GM12878 (cell line): Measurements from ENCODE around the gene TSTD2. TPM values are rescaled to one million over a fixed set of nuclear protein-coding genes. Genes with fewer than 3 reads are reported as not detected.

Experiments
- ATAC-seq: fragments of 200-7000 bp; cut with Tn5 transposase; 3 replicates; pipeline ENCODE4 v1.9.1; 2020; ENCODE audit warnings: mild to moderate bottlenecking, moderate library complexity
- BruUV-seq: library from RNA; stranded (reverse); fragments of 400-500 nt; replicated peaks from 2 replicates; lab custom pipeline; 2021; lab: Mats Ljungman, UMichigan
- CTCF ChIA-PET: fragments of 300-600 bp; sonication (Branson Sonifier 250); formaldehyde crosslinking; extraction: SDS; loops from one replicate; lab custom pipeline; 2021; ENCODE audit warnings: inconsistent platforms; lab: Yijun Ruan, JAX
- POLR2A ChIA-PET: fragments of 350-600 bp; formaldehyde crosslinking; extraction: SDS; loops from one replicate; lab custom pipeline; 2021; ENCODE audit warnings: inconsistent platforms; lab: Charles Lee
- RAD21 ChIA-PET: fragments of 300-600 bp; sonication (Branson Sonifier 250); formaldehyde crosslinking; loops from one replicate; lab custom pipeline; 2023; ENCODE audit warnings: antibody characterized with exemption; ENCODE audit not compliant: unreplicated experiment; lab: Charles Lee
- SMC1A ChIA-PET: fragments of 300-600 bp; sonication (Branson Sonifier 250); formaldehyde crosslinking; loops from one replicate; lab custom pipeline; 2023; ENCODE audit not compliant: unreplicated experiment, uncharacterized antibody; lab: Charles Lee
- DNase-seq: peaks from one replicate; pipeline ENCODE4 v3.0.0-alpha.2; 2011; ENCODE audit warnings: low read depth, low spot score
- FAIRE-seq: peaks from 3 replicates; lab custom pipeline; 2011; peaks lifted over from hg19 to GRCh38; lab: Jason Lieb, UNC
- H2AFZ ChIP-seq: 2 replicates; pipeline ENCODE4 v1.6.0; 2011; ENCODE audit warnings: low read depth, low read length, control low read depth; ENCODE audit not compliant: control insufficient read depth
- H3K27ac ChIP-seq: 2 replicates; pipeline ENCODE4 v1.5.1; 2011; ENCODE audit warnings: control low read depth; ENCODE audit not compliant: control insufficient read depth, insufficient read depth
- H3K27me3 ChIP-seq, 2 experiments: replicated peaks in 1 of 2; 2 replicates each; pipeline versions ENCODE4 v1.6.0 to v1.6.1; 2011; ENCODE audit warnings: low read length in 1 of 2; ENCODE audit not compliant: control insufficient read depth in 2 of 2, insufficient read depth in 2 of 2
- H3K36me3 ChIP-seq, 2 experiments: 2 replicates each; pipeline ENCODE4 v1.5.1; 2011; ENCODE audit warnings: low read length in 1 of 2; ENCODE audit not compliant: control insufficient read depth in 2 of 2, insufficient read depth in 2 of 2
- H3K4me1 ChIP-seq: 2 replicates; pipeline ENCODE4 v1.6.1; 2011; ENCODE audit warnings: mild to moderate bottlenecking, low read length, moderate library complexity, mixed read lengths; ENCODE audit not compliant: control insufficient read depth, insufficient read depth
- H3K4me2 ChIP-seq: 2 replicates; pipeline ENCODE4 v1.6.0; 2011; ENCODE audit warnings: control low read depth; ENCODE audit not compliant: control insufficient read depth, insufficient read depth
- H3K4me3 ChIP-seq: fragments of 200-600 bp; sonication (generic); 2 replicates; pipeline ENCODE4 v1.5.1; 2016
- H3K79me2 ChIP-seq: 2 replicates; pipeline ENCODE4 v1.6.0; 2011; ENCODE audit warnings: low read length; ENCODE audit not compliant: control insufficient read depth, insufficient read depth
- H3K9ac ChIP-seq: 2 replicates; pipeline ENCODE4 v1.8.0; 2011; ENCODE audit warnings: low read length, control low read depth, mixed read lengths; ENCODE audit not compliant: control insufficient read depth, insufficient read depth
- H3K9me3 ChIP-seq: replicated peaks from 3 replicates; pipeline ENCODE4 v1.5.1; 2011; ENCODE audit warnings: mild to moderate bottlenecking, low read length; ENCODE audit not compliant: control insufficient read depth, insufficient read depth
- H4K20me1 ChIP-seq: 2 replicates; pipeline ENCODE4 v1.6.0; 2011; ENCODE audit not compliant: control insufficient read depth, insufficient read depth
- ASH2L ChIP-seq: fragments of 300-600, 200-600 bp; sonication (generic); IDR thresholded peaks from 2 replicates; pipeline ENCODE4 v1.6.1; 2017; ENCODE audit warnings: low read depth, mild to moderate bottlenecking, borderline replicate concordance
- SMARCA5 ChIP-seq: fragments of 450-650 bp; IDR thresholded peaks from 2 replicates; pipeline ENCODE4 v1.6.1; 2017; ENCODE audit warnings: mild to moderate bottlenecking
- WGBS: methylation state at CpG from one replicate; pipeline ENCODE4 v1.1.6; 2016; ENCODE audit warnings: low lambda C conversion rate; ENCODE audit not compliant: insufficient replicate concordance, insufficient coverage; ENCODE audit errors: missing lambda C conversion rate; 5-methylcytosine and 5-hydroxymethylcytosine counted together
- in situ Hi-C: fragments of 300-500 bp; cut with MboI; formaldehyde crosslinking; loops from 9 replicates; pipeline ENCODE4 v1.14.3; 2018; ENCODE audit warnings: mixed read lengths
- intact Hi-C: fragments of 100-400 bp; cut with micrococcal nuclease; formaldehyde crosslinking; loops from one replicate; pipeline ENCODE4 v1.14.2; 2022; ENCODE audit not compliant: unreplicated experiment
- polyA plus RNA-seq, 11 experiments: library from polyadenylated mRNA; depleted of rRNA in 4 of 11; unstranded in 6 of 11; stranded (reverse) in 5 of 11; fragments of >200 nt; fragmentation: Nextera tagmentation in 4 of 11; fragmentation: Illumina TruSeq in 1 of 11; extraction: Ambion mirVana in 4 of 11; extraction: Trizol in 1 of 11; gene quantifications; 1 replicate in 1 of 11; 2 replicates in 10 of 11; pipeline versions ENCODE4 v1.2.1 to v1.2.3, GENCODE V29; 2011 to 2016; ENCODE audit warnings: inconsistent platforms in 2 of 11, missing spikeins in 2 of 11, low read depth in 1 of 11
- total RNA-seq, 4 experiments: library from RNA; depleted of rRNA in 3 of 4; stranded (reverse); fragments of >200 nt in 3 of 4; fragmentation: Illumina TruSeq in 1 of 4; extraction: Trizol in 1 of 4; gene quantifications; 2 replicates each; pipeline versions ENCODE4 v1.2.1 to v1.2.3, GENCODE V29; 2013 to 2021
- TF ChIP-seq, protein P1 (sequence below): fragments of 150-350 bp; IDR thresholded peaks from 2 replicates; pipeline ENCODE4 v1.6.1; 2014; ENCODE audit warnings: mild to moderate bottlenecking, low read depth, low read length

Gene TSTD2
- total and polyA plus RNA-seq, 10 of the 15 experiments (the other 5 are each of a cell fraction or from before 2014, with no cell fraction given), result 5.0 to 30.6 (median 14.1) TPM

DNA sequence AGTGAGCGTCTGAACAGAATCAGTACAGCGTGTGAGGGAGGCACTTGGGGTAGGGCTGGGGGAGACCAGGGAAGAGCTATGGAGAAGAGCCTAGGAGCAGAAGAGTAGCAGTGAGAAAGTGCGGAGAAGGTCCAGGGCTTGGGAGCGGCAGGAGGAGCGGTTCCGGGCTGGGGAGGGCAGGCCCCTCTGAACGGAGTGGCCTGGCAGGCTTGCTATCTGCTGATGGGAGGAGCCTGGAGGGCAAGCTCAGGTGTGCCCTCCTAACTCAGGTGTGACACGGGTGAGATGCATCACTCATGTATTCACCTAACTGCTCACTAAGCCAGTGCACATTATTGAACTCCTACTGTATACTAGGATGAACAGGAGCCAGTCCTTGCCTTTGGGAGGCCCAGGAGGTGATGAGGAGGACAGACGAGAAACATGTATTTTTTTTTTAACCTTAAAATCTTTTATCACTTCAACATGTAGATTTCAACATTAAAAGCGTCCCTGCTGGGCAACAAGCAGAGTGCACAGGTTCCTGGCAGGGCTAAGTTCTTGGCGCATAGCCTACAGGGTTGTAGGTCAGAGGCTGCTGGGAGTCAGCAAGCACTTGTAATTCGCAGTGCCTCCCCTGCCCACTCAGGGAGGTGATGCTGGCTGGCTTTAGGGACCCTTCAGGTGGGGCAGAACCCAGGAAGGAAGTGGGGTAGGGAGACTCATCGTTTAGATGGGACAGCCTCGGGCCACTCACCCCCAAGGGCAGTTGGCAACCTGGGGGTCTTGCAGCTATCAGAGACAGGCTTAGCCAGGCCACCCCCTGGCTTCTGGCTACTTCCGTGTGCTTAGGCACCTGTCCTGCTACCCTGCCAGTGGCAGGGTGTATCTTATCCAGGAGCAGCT, 76.2 kb downstream of the TSTD2 start:
- H3K4me3 ChIP-seq, result no peak overlapping the region
- H3K36me3 ChIP-seq, result peaks cover 0 to 6% of the 10 kb centered on the region in 2 experiments; a peak in 3 of 4 replicates
- no peaks in the 10 kb centered on the region for H3K27me3 ChIP-seq
- no peaks in the 10 kb centered on the region for H4K20me1 ChIP-seq
- 77% methylated on average over 14 of the region's 15 CpGs for WGBS
- peaks cover 35% of the 10 kb centered on the region for H3K4me1 ChIP-seq
- H3K27ac ChIP-seq, result peak overlapping the region; percentile 91
- ChIA-PET SMC1A (interaction anchor here (1.0 to 6.0 kb wide), 6 partner anchors 26 to 88 kb away, joined by 3 to 80 read pairs (median 20); partner anchors contain the start of gene TMOD1), POLR2A (interaction anchor here (1.0 to 4.2 kb wide), 5 partner anchors 46 to 88 kb away, joined by 4 to 30 read pairs (median 8); partner anchors contain the start of gene TMOD1), CTCF (interaction anchor here (0.9 to 5.5 kb wide), 5 partner anchors 22 to 89 kb away, joined by 3 to 40 read pairs (median 31); partner anchors contain the start of gene TMOD1), RAD21 (interaction anchor here (3.5 to 3.7 kb wide), 2 partner anchors 28 to 55 kb away, joined by 11 to 51 read pairs; partner anchors contain the start of gene TMOD1)
- TF ChIP-seq ASH2L (no peak), SMARCA5 (no peak)
- TF ChIP-seq, protein P1, sequence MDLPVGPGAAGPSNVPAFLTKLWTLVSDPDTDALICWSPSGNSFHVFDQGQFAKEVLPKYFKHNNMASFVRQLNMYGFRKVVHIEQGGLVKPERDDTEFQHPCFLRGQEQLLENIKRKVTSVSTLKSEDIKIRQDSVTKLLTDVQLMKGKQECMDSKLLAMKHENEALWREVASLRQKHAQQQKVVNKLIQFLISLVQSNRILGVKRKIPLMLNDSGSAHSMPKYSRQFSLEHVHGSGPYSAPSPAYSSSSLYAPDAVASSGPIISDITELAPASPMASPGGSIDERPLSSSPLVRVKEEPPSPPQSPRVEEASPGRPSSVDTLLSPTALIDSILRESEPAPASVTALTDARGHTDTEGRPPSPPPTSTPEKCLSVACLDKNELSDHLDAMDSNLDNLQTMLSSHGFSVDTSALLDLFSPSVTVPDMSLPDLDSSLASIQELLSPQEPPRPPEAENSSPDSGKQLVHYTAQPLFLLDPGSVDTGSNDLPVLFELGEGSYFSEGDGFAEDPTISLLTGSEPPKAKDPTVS, result no peak
- FAIRE-seq (no peak), DNase-seq (no peak), ATAC-seq (no peak)
- H3K9me3 ChIP-seq, result no peaks in the 10 kb centered on the region
- no peaks in the 10 kb centered on the region; the same call in 1 of the 2 replicates for H3K79me2 ChIP-seq
- intact Hi-C loops, result no loop called here
- peak overlapping the region; percentile 14; the same call in 1 of the 2 replicates for H3K9ac ChIP-seq
- no peak overlapping the region for H2AFZ ChIP-seq
- BruUV-seq, result no TSS peak
- in situ Hi-C loops, result no loop called here
- peak overlapping the region; percentile 60 for H3K4me2 ChIP-seq
